ENCODE results near the gene CEP63. TPM values are rescaled to one million over a fixed set of nuclear protein-coding genes. Genes with fewer than 3 reads are reported as not detected.

CEP63 gene
- total RNA-seq, 1 donor from 2014 or later: 25.6 TPM

DNA sequence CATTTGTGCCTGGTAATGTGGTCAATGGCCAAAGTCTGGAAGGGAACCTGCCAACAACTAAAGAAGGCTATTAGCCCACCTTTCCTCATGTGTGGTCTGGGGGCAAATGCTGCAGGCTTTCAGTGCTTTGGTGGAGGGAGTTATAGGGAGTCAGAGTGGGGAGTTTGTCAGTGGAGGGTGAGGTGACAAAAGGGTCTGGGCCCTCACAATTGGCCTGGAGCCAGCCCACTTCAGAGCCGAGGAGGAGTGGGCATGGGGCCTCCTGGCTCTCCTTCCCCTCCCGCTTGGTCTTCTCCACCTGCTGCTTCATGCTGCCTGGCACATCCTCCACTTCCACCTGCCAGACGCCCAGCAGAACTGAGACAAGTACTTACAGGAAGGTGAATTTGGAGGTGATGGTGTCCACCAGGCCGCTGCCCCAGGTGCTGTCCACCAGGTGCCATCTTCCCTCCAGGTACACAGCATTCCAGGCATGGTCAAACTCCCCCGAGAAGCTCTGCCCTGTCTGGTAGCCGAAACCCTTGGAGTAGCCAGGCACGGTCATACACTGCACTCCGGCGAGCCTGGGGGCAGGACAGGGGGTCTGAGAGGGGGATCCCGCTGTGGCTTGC, 124.1 kb downstream of the CEP63 start:
- no peak for DNase-seq

DNA sequence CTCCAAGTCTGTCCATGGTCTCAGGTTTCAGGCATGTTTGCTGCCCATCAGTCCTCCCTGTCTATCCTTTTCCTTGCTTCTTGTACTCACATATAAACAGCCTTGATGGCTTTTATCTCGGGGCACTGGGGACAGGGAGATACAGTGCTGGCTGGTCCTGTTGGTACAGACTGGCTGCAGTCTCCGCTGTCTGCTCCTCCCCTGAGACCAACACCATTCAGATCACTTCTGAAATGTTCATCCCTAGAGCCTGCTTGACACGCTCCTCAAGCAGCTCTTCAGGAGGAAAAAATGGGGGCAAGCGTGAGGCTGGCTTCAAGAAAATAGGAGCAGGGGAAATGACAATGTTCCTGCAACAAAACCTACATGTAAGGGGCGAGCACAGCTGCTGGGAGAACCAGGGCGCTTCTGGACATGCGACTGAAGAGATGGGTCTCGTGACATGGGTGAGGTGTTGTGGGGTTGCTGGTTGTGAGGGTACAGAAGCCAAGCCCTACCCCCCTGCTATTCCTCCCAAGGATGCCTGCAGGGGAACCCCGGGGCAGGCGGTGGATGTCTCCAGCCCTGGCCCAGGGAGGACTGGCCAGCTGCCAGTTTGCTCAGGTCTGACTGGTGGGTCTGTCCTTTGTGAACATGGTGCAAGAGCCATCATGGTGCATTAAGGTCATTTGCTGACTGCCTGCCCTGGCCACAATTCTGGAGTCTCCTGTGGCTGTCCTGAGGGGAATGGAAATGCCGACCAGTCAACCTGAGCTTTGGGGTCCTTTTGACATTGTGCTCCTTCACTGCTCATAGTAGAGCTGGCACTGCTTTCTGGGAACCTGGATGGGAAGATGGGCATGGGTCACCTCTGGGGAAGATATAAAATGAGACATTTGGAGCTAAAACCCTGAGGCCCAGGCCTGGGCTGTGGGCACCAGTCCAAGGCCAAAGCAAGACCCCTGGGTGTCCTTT, 124.9 kb downstream of the CEP63 start:
- no peak for DNase-seq

DNA sequence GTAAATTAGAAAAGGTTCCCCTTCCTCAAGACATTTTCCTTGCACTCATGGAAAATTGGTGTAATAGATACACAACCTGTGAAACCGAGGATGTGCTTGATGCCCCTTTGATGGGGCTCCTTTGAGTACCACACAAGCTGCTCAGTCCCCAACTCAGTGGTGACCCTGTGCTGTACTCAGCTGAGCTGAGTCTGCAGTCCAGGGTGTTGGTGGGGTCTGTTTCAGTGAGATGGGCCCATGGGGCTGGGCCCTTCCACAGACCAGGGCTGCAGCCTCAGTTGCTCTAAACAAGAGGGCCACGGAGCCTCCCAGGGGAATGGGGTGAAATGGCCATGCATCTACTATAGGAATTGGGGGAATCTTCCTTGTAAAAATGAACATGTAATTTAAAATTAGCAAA, 125.7 kb downstream of the CEP63 start:
- no peak for DNase-seq

DNA sequence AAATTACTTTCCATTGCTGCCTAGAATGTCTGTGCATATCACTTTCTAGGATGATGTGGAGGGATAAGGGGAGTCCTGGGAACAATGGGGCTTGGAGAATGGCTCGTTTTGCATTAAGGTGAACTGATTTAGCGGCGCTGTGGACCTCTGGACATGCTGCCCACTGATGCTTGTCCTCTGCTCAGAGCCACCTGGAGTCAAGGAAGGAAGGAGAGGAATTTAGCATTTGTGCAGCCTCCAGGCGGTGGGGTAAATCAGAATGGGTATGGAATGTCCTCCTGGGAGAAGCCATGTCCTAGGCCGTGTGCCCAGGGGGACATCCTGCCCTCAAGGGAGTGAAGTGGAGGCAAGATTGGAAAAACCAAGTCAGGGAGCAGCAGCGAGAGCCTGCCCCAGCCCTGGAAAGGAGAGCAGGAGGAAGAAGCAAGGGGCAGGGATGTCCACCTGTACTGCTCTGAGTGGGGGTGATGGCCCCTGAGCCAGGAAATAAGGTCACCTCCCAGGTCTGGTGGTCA, 127.2 kb downstream of the CEP63 start:
- no peak for DNase-seq

DNA sequence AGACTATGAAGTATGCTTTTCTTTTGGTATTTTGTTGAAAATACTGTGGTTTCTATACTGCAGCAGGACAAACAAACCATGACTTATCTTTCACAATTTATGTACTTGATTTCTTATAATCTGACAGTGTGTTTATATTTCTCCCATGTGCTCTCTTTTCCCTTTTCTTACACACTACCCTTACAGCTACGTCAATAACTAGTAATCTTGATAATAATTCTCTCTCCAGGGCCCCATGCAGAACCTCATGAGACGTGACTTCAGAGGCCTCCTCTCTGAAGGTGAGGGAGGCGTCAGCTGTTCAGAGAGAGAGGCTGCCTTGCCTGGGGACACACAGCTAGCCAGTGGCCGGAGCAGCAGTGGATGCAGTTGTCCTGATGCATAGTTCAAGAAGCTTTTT, 129.1 kb downstream of the CEP63 start:
- DNase-seq: no peak

DNA sequence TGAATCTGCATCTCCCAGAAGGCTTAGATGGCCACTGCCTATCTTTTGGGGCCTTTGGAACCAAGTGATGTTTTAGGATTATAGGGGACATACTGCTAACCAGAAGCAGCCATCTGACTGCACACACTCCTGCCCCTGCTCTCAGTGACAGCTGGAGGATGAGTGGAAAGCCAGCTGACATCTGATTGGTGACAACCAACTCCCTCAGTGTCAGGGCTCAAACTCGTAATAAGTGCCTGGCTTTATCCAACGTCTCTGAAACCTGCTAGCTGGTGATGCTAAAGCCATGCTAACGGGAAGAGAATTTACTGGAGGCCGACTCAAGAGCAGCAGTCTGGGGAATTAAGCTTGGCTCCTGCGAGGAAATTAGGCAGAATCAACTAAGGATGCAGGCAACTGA, 129.9 kb downstream of the CEP63 start:
- DNase-seq: no peak

DNA sequence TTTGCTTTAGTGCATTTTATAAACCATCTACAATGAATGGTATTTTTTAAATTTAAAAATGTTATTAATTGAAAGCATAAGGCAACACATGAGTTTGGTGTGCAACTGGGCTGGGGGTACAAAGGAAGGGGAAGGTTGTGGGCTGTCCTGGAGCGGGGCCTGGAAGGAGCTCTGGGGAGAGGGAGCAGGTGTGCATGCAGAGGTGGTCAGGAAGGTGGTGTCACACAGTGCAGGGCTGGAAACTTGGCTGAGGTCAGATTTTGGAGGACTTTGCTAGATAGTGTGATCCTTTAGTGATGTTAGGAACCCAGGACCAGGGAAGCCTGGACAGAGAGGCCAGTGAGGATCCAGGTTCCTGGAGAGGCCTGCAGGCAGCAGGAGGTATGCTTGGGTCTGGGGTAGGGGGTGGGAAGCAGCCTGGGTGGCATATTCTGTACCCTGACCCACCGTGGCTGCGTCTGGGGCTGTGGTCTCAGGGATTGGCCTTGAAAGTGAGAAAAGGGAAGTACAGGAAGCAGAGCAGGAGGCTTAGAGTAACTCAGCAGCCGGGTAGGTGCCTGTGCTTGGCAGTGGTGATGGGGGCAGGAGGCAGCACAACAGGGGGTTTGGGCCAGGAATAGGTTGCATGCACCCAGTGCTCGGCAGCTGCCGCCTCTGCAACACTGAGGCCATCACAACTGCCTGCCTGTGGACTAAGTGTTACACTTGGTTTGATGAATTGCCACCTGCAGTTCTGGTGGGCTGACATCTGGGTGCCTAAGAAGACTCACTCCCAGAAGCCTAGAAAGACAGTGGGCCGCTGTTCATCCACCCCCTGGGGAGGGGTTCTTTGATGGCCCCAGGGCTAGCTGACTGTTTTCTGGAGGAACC, 132.0 kb downstream of the CEP63 start:
- no peak for DNase-seq

DNA sequence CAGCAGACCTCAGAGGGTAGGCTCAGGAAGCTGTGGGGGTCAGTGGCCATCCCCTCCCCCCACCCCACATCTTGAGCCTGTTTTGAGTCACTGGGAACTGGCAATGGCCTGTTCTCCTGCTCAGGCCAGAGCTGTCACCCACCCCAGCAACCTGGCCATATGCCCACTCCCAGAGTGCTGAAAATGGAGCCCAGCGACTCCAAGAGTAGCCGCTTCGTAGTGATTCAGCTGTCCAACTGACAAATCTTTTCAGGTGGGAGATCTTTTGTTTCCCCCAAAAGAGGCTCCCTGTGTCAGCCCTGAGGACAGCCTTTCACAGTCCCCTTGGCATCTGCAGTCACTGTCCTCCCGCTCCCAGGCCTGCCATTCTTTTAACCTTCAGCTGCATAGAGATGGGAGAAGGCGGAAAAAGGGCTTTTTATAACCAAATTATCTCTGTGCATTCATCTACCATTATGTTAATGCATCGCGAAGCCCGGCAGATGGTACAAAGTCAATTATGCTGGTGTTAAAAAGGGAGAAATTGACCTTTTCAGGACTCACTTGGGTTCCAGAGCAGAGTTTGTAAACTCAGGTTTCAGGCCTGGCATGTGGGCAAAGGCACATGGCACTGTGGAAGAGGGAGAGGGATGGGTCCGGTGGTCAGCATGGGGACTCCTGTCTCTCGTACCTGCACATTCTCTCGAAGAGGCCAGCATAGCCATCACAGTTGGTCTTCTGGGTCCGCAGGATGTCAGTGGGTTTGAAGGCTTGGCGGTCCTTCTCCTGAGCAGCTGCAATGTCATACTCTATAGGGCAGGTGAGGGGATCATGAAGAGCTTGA, 132.8 kb downstream of the CEP63 start:
- DNase-seq: no peak

DNA sequence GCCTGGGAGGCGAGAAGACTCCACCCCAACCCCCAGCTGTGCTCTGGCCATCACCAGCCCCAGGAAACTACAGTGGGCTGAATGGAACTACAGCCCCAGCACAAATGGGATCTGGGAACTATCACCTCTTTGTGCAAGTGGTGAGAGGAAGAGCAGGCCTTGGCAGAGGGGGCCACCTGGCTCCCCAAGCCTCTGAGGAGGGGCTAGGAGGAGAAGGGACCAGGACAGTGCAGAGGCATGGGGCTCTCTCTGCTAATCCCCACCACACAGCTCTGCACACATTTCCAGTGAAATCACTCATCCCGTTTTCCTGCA, 133.4 kb downstream of the CEP63 start:
- no peak for DNase-seq

DNA sequence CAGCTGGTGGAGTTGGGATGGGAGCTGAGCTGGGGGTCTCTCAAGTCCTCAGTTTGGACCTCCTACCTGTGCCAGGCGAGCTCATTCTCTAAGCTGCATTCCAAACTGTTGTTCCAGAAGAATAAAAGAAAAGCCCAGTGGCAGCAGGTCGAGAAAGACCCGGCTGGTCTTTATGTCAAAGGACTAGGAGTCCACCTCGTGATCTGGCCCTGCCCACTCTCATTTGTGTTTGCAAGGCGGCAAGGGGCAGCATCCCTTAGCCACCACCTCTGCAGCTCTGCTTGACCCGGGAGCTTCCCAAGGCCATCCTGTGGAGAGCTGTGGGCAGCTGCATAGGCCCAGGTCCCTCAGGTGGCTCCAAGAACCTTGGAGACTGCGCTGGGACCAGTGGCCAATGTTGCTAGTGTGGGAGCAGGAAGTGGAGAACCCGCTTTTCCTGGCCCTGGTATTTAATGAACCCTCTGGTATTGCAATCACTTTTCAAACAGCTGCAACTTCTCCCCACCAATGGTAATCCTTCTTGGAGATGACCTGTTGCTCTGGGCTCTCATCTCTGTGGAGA, 134.1 kb downstream of the CEP63 start:
- no peak for DNase-seq

DNA sequence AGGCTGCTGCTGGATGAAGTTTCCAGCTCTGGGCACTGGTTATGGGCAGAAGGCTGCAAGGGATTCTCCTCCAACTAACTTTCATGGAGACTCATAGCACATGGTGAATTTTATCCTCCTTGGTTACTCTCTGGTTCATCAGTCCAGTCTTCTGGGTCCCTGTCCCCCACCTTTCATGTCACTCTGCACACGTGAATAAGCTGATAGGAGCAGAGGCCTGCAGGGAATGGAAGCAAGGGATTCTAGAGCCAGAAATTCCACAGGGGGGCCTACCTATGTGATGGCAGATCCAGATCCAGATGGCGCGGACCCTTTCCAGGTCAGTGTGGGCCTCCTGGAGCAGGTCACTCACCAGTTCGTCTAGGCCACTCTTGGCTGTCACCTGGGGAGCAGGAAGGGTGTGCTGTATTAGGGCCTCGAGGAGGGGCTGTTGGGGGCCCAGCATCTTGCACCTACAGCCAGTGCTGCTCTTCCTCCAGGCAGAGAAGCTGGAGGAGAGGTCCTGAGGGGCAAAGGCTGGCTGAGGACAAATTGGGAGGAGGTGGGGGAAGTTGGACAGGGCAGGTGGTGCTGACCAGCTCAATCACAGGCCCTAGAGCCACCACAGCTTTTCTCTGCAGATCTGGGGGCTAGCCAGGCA, 134.7 kb downstream of the CEP63 start:
- DNase-seq: no peak

DNA sequence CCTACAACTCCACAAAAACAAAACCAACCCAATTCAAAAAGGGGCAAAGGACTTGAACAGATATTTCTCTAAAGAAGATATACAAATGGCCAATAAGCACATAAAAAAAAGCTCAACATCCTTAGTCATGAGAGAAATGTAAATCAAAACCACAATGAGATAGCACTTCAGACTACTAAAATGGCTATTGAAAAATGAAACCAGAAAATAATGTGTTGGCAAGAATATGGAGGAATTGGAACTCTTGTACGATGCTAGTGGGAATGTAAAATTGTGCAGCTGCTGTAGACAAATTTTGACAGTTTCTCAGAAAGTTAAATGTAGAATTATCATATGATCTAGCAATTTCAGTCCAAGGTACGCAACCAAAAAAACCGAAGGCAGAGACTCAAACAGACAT, 136.0 kb downstream of the CEP63 start:
- DNase-seq: no peak

DNA sequence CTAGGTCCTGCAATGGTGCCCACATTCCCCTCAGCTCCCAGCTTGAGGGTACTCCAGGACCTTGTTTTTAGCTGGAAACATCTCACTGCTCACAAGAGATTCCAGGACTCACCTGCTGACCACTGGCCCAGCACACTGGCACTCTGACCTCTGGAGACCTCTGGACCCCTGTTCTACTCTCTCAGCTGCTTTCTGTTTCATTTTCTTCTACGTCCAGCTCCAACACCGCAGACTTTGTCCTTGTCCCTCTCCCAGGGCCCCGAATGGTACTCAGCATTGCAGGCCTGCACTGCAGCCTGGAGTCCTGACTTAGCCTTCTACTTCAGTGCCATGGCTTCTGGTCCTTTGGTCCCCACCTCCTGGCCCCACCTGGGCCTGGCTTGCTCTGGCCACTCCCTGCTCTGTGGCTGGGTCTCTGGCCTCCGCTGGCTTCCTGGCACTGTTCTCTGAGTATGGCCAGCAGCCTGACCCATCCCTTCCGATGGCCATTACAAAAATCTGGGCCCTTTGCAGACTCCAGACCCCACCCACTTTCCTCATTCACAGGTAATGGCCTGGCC, 137.0 kb downstream of the CEP63 start:
- DNase-seq: no peak

DNA sequence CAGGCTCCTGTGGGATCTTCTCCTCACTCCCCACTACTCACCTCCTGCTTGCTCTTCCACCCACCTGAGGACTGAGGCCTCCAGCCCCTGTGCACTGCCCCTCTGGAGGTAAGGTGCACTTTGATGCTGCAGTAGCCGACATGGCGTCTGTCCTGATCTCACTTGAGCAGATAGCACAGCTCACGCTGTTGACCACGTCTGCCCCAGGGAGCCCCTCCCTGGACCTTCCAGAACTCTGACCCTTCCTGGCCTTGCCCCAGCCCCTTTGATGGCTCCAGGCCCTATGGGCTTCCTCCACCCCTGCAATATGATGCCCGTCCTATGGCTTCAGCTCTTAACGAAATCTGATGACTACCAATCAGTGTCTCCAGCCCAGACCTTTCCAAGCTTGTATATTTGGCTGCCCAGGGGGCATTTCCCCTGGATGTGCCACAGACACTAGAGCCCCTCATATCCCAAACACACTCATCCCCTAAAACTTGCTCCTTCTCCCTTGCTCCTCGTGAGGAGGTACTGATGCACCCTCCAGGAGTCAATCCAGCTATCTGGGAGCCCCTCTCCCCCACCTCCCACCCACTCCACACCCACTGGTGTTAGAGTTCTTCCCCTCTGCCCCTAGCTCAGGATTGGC, 137.9 kb downstream of the CEP63 start:
- DNase-seq: no peak

Other genes starting within 250 kb of the CEP63 start
- gene RYK, start 235.2 kb upstream of the CEP63 start, total RNA-seq: 105 TPM
- 46.8 TPM for gene AMOTL2, start 111.6 kb upstream of the CEP63 start, total RNA-seq
- 44.5 TPM for gene ANAPC13, start 72 bp upstream of the CEP63 start, total RNA-seq
- 7.2 TPM for gene KY, start 165.0 kb downstream of the CEP63 start, total RNA-seq